ENCODE data around the gene ARFGEF3. TPM values are rescaled to one million over a fixed set of nuclear protein-coding genes. Genes with fewer than 3 reads are reported as not detected.
A peak's percentile ranks its signal among the peaks of the same experiment; 100 is the strongest.

Gene ARFGEF3
- total RNA-seq, 4 donors from 2014 or later: 1.2 to 3.3 (median 2.2) TPM

DNA sequence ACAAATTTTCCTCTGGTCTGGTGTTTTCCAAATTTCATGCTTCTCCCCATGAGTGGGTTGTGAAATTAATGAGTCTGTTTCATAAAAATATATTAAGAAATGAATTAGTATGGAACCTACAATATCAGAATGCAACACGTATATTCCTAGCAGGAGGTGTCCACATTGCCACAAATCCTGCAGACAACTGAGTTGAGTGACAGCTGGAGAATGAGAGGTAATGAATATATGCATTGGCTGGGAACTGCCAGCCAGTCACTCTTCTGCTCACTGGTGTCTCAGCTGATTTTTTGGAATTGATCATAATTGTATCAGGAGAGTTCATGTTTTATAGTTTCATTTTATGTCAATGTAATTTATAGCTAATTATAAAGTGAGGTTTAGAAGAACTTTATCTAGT is 6.3 kb upstream of the ARFGEF3 start:
- intact Hi-C loops (cut with DNase I): no loop called here
- Histone ChIP-seq H3K27me3 (peaks cover 0 to 21% (median under 1%) of the 10 kb centered on the region in 4 donors), H3K4me3 (no peak overlapping the region), H3K4me1 (no peaks in the 10 kb centered on the region), H3K27ac (replicated peaks in 1 of 4) (no peak overlapping the region), H3K9me3 (peaks cover 0 to 18% (median 8%) of the 10 kb centered on the region in 4 donors), H3K36me3 (no peaks in the 10 kb centered on the region)
- WGBS: 73% methylated on average over 1 of the region's 1 CpG
- no peak for TF ChIP-seq EP300 (IDR thresholded peaks at IDR 0.05)
- TF ChIP-seq POLR2AphosphoS5 (IDR thresholded peaks at IDR 0.05): no peak
- TF ChIP-seq, protein P1, sequence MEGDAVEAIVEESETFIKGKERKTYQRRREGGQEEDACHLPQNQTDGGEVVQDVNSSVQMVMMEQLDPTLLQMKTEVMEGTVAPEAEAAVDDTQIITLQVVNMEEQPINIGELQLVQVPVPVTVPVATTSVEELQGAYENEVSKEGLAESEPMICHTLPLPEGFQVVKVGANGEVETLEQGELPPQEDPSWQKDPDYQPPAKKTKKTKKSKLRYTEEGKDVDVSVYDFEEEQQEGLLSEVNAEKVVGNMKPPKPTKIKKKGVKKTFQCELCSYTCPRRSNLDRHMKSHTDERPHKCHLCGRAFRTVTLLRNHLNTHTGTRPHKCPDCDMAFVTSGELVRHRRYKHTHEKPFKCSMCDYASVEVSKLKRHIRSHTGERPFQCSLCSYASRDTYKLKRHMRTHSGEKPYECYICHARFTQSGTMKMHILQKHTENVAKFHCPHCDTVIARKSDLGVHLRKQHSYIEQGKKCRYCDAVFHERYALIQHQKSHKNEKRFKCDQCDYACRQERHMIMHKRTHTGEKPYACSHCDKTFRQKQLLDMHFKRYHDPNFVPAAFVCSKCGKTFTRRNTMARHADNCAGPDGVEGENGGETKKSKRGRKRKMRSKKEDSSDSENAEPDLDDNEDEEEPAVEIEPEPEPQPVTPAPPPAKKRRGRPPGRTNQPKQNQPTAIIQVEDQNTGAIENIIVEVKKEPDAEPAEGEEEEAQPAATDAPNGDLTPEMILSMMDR (IDR thresholded peaks at IDR 0.05): no peak
- TF ChIP-seq POLR2A (IDR thresholded peaks at IDR 0.05; ENCODE audit: low read depth): no peak
- no peak for DNase-seq (ENCODE audit: extremely low spot score)

DNA sequence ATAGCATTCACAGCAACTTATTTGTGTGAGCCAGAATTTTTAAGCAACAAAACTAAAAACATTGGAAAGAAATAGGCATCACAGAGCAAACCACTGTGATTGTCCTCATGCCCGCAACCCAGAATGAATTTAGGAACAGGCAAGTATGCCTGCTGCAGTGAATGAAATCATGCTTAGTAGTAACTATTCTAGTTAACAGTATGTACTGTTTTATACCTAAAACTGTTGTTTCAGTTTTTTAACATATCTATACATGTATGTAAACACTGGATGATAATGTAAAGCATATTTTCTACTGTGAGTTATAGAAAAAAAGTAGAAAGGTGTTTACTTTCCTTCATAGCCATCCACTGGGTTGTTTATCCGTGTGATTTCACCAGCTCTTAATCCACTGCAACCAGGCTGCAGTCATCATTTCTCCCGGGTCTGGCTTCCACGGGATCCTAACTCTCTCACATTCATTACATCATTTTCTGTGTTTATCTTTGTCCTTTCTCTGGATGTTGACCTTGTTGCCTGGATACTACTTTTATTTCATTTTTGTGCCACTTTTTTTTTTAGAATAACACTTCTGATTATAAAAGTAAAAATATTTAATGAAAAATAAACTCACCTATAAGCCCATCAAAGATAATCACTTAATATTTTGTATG is 3.6 kb upstream of the ARFGEF3 start:
- Histone ChIP-seq H3K9me3 (peaks cover 0 to 6% (median under 1%) of the 10 kb centered on the region in 4 donors), H3K4me3 (no peak overlapping the region), H3K27ac (replicated peaks in 1 of 4) (no peak overlapping the region), H3K4me1 (peaks cover 6 to 19% (median 18%) of the 10 kb centered on the region in 4 donors), H3K27me3 (peaks cover 0 to 37% (median 6%) of the 10 kb centered on the region in 4 donors), H3K36me3 (no peaks in the 10 kb centered on the region)
- WGBS: 36% methylated on average over 4 of the region's 4 CpGs
- no peak for DNase-seq (ENCODE audit: extremely low spot score)
- intact Hi-C loops (cut with DNase I): no loop called here
- TF ChIP-seq POLR2AphosphoS5 (IDR thresholded peaks at IDR 0.05) (no peak), EP300 (IDR thresholded peaks at IDR 0.05) (no peak), POLR2A (IDR thresholded peaks at IDR 0.05; ENCODE audit: low read depth) (no peak)
- TF ChIP-seq, protein P1 (IDR thresholded peaks at IDR 0.05): no peak

DNA sequence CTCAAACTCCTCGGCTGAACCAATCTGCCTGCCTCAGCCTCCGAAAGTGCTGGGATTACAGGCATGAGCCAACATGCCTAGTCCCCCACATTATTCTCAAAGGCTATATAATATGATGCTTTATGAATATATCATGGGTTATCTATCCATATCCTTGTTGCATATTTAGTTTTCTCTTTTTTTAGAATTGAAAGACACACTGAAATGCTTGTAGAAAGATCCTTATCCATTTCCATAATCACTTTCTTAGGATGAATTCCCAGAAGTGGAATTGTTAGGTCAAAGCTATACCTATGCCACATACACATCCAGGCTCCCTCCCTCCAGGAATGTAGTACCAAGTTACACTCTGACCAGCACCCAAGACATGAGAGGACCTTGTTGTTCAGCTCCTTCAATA is 2.5 kb upstream of the ARFGEF3 start:
- TF ChIP-seq POLR2A (IDR thresholded peaks at IDR 0.05; ENCODE audit: low read depth): no peak
- TF ChIP-seq POLR2AphosphoS5 (IDR thresholded peaks at IDR 0.05): no peak
- no peak for TF ChIP-seq EP300 (IDR thresholded peaks at IDR 0.05)
- TF ChIP-seq, protein P1 (IDR thresholded peaks at IDR 0.05): no peak
- WGBS: 95% methylated on average over 2 of the region's 2 CpGs
- H3K27me3 ChIP-seq: peaks cover 0 to 39% (median 6%) of the 10 kb centered on the region in 4 donors
- H3K4me3 ChIP-seq: no peak overlapping the region
- H3K9me3 ChIP-seq: no peaks in the 10 kb centered on the region
- no peak for DNase-seq (ENCODE audit: extremely low spot score)
- H3K27ac ChIP-seq (replicated peaks in 1 of 4): no peak overlapping the region
- intact Hi-C loops (cut with DNase I): no loop called here
- H3K4me1 ChIP-seq: peaks cover 6 to 19% (median 18%) of the 10 kb centered on the region in 4 donors
- no peaks in the 10 kb centered on the region for H3K36me3 ChIP-seq

- 84% methylated on average over 11 of the region's 11 CpGs for WGBS
Measured at GRCh38 chr6:138160329-138161087, 1.2 kb upstream of the ARFGEF3 start.

More at GRCh38 chr6:138160329-138161087, 1.2 kb upstream of the ARFGEF3 start:
- H3K27ac ChIP-seq (replicated peaks in 1 of 4): no peak overlapping the region
- TF ChIP-seq, protein P1 (IDR thresholded peaks at IDR 0.05): no peak
- TF ChIP-seq POLR2A (IDR thresholded peaks at IDR 0.05; ENCODE audit: low read depth) (no peak), EP300 (IDR thresholded peaks at IDR 0.05) (no peak), POLR2AphosphoS5 (IDR thresholded peaks at IDR 0.05) (no peak)
- H3K27me3 ChIP-seq: peaks cover 0 to 48% (median 6%) of the 10 kb centered on the region in 4 donors
- H3K4me1 ChIP-seq: peaks cover 6 to 19% (median 18%) of the 10 kb centered on the region in 4 donors
- H3K9me3 ChIP-seq: no peaks in the 10 kb centered on the region
- peak overlapping the region in 1 of 4 donors; percentile 60 for H3K4me3 ChIP-seq
- no peaks in the 10 kb centered on the region for H3K36me3 ChIP-seq
- intact Hi-C loops (cut with DNase I): no loop called here
- DNase-seq (ENCODE audit: extremely low spot score): no peak
